Astrocyte of the spinal cord (primary cell): Measurements from ENCODE around the gene RNF13.
"Not testable (repeated sequence)": the region's sequence is repeated elsewhere in the genome, so short reads cannot be mapped to it uniquely, and the experiment has no call there.

ENCODE experiments used
- DNase-seq: peaks from one replicate; pipeline ENCODE4 v3.0.0; 2011; ENCODE audit warnings: low read depth, low spot score
- H3K4me3 ChIP-seq: 2 replicates; pipeline ENCODE4 v1.5.1; 2011; ENCODE audit warnings: low read depth, mild to moderate bottlenecking, low read length, moderate library complexity
- in situ Hi-C: cut with HindIII; loops from 2 replicates; pipeline ENCODE4 v1.10.0; 2017; ENCODE audit warnings: low sequenced_read_pairs
- TF ChIP-seq, protein P1 (sequence below): IDR thresholded peaks from 2 replicates; pipeline ENCODE4 v1.5.1; 2012; ENCODE audit warnings: low read depth, mild to moderate bottlenecking, low read length, inconsistent platforms

The RNF13 gene

DNA sequence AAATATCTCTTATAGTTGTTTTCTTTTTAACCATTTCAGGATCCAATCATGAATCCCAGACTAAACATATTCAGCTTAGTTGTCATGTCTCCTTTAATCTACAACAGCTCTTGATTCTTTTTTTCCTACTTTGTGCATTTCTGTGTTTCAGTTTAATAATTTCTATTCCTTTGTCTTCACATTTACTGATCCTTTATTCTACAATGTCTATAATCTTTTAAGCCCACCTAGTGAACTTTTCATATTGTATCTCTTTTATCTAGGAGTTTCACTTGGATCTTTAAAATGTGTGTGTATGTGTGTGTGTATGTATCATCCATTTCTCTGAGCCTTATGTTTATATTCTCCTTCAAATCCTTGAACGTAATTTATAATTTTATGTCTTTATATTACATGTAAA, 70.1 kb downstream of the RNF13 start:
- TF ChIP-seq, protein P1, sequence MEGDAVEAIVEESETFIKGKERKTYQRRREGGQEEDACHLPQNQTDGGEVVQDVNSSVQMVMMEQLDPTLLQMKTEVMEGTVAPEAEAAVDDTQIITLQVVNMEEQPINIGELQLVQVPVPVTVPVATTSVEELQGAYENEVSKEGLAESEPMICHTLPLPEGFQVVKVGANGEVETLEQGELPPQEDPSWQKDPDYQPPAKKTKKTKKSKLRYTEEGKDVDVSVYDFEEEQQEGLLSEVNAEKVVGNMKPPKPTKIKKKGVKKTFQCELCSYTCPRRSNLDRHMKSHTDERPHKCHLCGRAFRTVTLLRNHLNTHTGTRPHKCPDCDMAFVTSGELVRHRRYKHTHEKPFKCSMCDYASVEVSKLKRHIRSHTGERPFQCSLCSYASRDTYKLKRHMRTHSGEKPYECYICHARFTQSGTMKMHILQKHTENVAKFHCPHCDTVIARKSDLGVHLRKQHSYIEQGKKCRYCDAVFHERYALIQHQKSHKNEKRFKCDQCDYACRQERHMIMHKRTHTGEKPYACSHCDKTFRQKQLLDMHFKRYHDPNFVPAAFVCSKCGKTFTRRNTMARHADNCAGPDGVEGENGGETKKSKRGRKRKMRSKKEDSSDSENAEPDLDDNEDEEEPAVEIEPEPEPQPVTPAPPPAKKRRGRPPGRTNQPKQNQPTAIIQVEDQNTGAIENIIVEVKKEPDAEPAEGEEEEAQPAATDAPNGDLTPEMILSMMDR = no peak
- H3K4me3 ChIP-seq = no peak overlapping the region
- in situ Hi-C loops = no loop called here
- DNase-seq = no peak

DNA sequence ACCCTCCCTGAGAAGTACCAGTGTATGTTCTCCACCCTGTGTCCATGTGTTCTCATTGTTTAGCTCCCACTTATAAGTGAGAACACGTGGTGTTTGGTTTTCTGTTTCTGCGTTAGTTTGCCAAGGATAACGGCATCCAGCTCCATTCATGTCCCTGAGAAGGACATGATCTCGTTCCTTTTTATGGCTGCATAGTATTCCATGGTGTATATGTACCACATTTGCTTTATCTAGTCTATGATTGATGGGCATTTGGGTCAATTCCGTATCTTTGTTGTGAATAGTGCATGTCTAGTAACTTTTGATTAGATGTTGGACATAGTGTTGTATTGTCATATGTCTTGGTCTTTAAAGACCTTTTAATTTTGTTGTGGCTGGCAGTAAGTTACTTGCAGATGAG, 70.8 kb downstream of the RNF13 start:
- H3K4me3 ChIP-seq, in situ Hi-C loops, DNase-seq: not testable (repeated sequence)

DNA sequence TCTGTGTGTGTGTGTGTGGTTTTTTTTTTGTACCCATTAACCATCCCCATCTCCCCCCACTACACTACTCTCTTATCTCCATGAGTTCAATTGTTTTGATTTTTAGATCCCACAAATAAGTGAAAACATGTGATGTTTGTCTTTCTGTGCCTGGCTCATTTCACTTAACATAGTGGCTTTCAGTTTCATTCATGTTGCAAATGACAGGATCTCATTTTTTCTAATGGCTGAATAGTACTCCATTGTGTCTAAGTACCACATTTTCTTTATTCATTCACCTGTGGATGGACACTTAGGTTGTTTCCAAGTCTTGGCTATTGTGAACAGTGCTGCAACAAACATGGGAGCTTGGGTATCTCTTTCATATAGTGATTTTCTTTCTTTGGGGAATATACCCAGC, 71.8 kb downstream of the RNF13 start:
- H3K4me3 ChIP-seq, DNase-seq, in situ Hi-C loops: not testable (repeated sequence)

DNA sequence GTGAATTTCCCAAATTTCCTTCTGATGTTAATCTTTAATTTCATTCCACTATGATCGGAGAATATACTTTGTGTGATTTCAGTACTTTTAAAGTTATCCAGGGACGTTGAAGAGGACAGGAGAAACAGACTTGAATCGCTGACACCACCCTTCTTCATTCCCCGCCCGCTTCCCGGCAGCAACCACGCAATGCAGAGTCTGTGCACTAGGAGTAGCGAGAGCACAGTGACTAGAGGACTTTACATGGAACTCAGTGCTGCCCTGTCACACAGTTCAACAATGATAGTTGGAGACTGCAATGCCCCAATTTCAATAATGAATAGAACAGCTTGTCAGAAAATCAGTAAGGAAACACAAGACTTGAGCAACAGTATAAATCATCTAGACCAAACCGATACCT, 73.9 kb downstream of the RNF13 start:
- DNase-seq = no peak
- in situ Hi-C loops = no loop called here
- H3K4me3 ChIP-seq = no peak overlapping the region
- TF ChIP-seq, protein P1 = no peak

DNA sequence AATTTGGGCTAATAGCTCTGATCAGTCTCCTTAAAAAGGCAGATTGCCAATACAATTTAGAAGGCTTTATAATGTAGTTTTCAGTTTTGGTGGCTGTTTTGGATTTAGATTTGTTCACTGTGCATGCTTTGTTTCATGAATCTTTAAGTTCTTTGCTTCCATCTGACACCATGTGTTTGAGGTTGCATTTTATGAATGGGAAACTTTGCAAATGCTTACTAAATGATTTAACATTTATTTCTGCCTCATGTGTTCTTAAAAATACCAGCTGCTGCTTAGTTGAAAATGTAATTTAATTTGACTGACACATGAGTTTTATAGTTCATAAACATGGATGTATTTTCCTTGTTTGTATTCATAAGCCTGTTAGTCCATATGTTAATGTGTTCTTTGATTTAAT, 78.6 kb downstream of the RNF13 start:
- DNase-seq = no peak
- TF ChIP-seq, protein P1 = no peak
- H3K4me3 ChIP-seq = no peak overlapping the region
- in situ Hi-C loops = no loop called here

DNA sequence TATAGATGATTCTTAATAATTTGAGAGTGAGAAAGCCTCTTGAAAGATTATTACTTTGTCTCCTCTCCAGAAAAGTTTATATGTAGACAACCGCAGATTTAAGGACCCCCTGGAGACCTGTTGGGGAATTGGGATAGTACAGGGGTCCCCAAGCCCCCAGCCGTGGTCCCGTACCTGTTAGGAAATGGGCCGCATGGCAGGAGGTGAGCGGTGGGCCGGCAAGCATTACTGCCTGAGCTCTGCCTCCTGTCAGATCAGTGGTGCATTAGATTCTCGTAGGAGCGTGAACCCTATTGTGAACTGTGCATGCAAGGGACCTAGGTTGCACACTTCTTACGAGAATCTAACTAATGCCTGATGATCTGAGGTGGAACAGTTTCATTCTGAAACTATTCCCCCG, 79.4 kb downstream of the RNF13 start:
- DNase-seq = no peak
- in situ Hi-C loops = no loop called here
- TF ChIP-seq, protein P1 = no peak
- no peak overlapping the region for H3K4me3 ChIP-seq

DNA sequence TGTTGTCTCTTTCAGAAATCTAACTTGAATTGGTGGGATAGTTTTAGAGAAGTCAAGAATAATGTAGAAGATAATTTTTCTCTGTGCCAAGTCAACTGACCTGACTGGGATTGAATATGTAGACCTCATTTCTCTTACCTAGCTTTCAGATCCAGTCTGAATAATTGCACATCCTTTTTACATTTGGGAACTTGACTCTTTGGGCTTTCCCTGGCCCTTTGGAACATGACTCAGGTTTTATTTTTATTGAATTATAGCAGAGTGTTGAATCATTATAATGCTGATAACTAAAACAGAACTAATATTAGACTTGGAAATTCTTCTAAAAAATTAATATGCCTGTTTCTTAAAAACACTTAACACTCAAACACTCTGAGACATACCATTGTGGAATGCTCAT, 81.2 kb downstream of the RNF13 start:
- TF ChIP-seq, protein P1 = no peak
- DNase-seq = no peak
- in situ Hi-C loops = no loop called here
- H3K4me3 ChIP-seq = no peak overlapping the region

DNA sequence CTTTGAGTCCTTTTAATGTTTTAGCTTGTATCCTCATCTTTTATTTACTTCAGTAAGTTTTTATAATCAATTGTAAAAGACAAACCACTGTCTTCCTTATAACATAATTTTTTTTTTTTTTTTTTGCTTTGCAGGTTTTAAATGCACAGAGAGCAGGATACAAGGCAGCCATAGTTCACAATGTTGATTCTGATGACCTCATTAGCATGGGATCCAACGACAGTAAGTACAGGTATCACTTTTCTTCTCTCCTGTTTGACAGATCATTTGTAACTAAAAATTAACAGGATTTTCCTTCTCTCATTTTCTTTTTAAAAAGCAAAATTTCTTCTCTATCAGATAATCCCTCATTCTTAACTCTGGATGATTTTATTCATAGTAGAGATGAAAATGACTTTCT, 82.3 kb downstream of the RNF13 start:
- in situ Hi-C loops = no loop called here
- TF ChIP-seq, protein P1 = no peak
- DNase-seq = no peak
- no peak overlapping the region for H3K4me3 ChIP-seq
